Astrocyte of the cerebellum (primary cell): ENCODE data around the gene ITGA2.

Experiments
- DNase-seq: peaks from one replicate; pipeline ENCODE4 v3.0.0-alpha.2; 2011; ENCODE audit warnings: low read depth
- H3K4me3 ChIP-seq: 2 replicates; pipeline ENCODE4 v1.5.1; 2011; ENCODE audit warnings: mild to moderate bottlenecking, low read depth, low read length, moderate library complexity
- CTCF ChIP-seq: IDR thresholded peaks from 2 replicates; pipeline ENCODE4 v1.5.1; 2012; ENCODE audit warnings: low read length, low read depth, moderate library complexity, mild to moderate bottlenecking; ENCODE audit errors: missing control alignments
- in situ Hi-C: cut with HindIII; loops from 2 replicates; pipeline ENCODE4 v1.10.0; 2017; ENCODE audit warnings: low sequenced_read_pairs

The ITGA2 gene

GRCh38 chr5:53022930-53023511 lies 33.9 kb downstream of the ITGA2 start:
- in situ Hi-C loops, result no loop called here
- DNase-seq, result no peak
- no peak overlapping the region for H3K4me3 ChIP-seq
- no peak for TF ChIP-seq CTCF

GRCh38 chr5:53023969-53024368 lies 34.8 kb downstream of the ITGA2 start:
- in situ Hi-C loops, result no loop called here
- TF ChIP-seq CTCF, result no peak
- DNase-seq, result no peak
- no peak overlapping the region for H3K4me3 ChIP-seq

GRCh38 chr5:53024535-53024934 lies 35.4 kb downstream of the ITGA2 start:
- in situ Hi-C loops, result no loop called here
- H3K4me3 ChIP-seq, result no peak overlapping the region
- DNase-seq, result no peak
- TF ChIP-seq CTCF, result no peak

GRCh38 chr5:53025487-53025886 lies 36.3 kb downstream of the ITGA2 start:
- no peak overlapping the region for H3K4me3 ChIP-seq
- no peak for DNase-seq
- in situ Hi-C loops, result no loop called here
- TF ChIP-seq CTCF, result no peak

GRCh38 chr5:53027913-53028312 lies 38.8 kb downstream of the ITGA2 start:
- in situ Hi-C loops, result no loop called here
- TF ChIP-seq CTCF, result no peak
- DNase-seq, result no peak
- no peak overlapping the region for H3K4me3 ChIP-seq

- no peak overlapping the region for H3K4me3 ChIP-seq
- in situ Hi-C loops, result no loop called here
- no peak for DNase-seq
- no peak for TF ChIP-seq CTCF
Observed at GRCh38 chr5:53029608-53030007, 40.5 kb downstream of the ITGA2 start.

GRCh38 chr5:53030893-53031292 lies 41.7 kb downstream of the ITGA2 start:
- DNase-seq, result no peak
- H3K4me3 ChIP-seq, result no peak overlapping the region
- in situ Hi-C loops, result no loop called here
- TF ChIP-seq CTCF, result no peak
